Raji (cell line): ENCODE data around the gene PNPLA7.

ENCODE experiments used
- POLR2A ChIP-seq: IDR thresholded peaks from 2 replicates; pipeline ENCODE4 v1.6.1; 2011; ENCODE audit warnings: low read depth, low read length, control low read depth; ENCODE audit not compliant: insufficient read depth

Gene PNPLA7

DNA sequence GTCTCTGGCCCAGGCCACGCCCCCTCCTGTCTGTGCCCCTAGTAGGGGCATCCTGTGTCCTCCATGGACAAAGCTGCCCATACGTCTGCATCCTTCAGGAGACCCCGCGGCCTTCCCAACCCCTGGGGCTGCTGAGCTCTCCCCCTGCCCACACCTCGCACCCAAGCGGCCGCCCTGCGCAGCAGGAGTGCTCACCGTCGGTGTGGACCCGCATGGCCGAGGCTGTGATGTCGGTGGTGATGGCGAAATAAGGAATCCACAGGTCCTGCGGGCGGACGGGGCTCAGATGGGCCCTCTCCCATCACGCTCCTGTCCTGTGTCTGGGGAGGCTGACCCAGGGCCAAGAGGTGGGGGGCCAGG, 86.3 kb downstream of the PNPLA7 start:
- TF ChIP-seq POLR2A, result no peak

DNA sequence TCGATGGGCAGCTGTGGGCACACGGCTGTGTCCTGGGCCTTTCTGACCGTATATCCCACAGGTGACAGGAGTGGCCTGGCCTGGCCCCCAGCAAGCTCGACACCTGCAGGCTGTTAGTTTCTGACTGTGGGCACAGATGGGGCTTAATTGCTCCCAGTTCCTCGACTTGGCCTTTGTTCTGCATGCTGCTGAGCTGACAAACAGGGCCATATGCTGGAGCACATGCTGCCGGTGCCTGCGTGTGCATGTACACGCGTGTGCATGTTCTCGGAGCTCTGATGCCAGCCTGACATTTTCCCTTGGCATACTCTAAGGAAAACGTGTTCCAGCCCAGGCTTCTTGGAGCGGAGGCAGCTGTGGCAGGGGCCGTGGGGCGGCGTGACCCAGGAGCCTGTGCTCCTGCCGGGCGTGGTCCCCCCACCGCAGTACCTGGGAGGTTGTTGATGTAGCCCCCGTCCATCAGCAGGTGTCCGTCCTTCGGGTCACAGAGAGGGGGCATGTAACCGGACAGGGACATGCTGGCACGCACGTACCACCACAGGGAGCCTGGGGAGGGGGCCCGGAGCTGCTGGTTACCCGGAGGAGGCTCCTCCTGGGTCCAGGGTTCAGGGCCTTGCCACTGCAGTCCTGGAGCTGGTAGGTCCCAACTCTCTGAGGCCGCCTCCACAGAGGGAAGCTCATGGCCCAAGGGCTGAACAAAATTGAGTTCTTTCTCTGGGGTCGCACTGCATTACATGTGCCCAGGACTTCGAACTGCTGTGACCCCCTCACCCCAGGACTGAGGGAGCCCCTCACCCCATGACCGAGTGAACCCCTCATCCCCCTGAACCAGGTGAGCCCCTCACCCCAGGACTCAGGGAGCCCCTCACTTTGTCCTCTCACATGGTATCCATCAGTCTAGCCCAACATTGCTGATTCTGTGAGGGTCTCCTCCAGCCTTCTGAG, 86.9 kb downstream of the PNPLA7 start:
- TF ChIP-seq POLR2A, result no peak

DNA sequence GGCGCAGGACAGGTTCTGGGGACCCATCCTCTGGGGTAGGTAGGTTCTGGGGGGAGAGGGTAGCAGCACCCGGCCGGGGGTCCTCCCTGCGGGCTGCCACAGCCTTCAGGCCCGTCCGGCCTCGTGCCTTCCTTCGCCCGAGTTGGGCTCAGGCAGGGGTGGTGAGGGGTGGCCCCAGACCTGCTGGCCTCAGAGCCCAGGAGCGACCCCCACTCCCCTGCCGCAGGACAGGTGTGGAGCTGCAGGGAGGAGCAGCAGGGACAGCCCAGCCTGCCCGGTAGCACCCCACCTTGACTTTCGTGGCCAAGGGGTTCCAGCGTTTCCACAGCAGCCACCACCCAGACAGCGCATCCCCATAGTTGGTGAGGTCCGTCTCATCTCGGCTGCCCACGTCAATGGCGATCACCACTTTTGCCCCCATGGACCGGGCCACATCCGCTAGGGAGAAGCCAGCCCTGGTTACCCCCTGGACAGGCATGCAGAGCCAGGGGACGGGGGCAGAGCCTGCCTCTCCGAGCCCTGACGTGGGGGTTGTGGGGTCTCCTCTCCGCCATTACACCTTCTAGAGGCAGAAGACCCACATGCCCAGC, 87.7 kb downstream of the PNPLA7 start:
- no peak for TF ChIP-seq POLR2A

DNA sequence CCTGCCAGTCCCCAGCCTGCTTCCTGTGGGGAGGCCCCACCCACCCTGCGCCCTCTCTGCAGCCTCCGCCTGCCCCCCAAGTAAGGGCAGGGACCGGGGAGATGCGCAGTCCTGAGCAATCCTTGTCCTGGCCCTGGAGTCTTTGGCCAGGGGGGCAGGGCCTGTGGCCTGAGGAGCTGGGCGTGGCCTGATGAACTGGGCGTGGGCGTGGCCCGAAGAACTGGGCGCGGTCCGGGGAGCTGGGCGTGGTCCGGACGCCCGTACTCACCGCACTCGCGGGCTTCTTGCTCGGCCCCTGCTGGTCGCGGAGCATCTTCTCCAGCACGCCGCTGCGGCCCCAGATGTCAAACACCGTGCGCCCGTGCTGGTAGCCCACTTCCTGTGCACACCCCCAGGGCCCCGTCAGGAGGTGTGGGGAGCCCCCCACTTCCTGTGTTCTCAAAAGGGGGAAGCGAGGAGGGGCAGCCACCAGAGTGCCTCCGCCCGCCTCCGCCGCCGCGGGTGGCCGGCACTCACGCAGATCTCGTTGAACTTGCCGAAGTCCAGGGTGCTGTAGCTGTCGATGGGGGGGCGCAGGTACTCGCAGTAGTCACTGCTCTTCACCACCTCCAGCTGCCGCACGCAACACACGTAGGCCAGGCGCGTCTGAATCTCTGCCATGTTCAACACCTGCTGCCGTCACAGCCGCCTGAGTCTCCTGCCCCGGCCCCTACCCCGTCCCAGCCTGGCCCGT, 88.4 kb downstream of the PNPLA7 start:
- TF ChIP-seq POLR2A, result peak; percentile 49

DNA sequence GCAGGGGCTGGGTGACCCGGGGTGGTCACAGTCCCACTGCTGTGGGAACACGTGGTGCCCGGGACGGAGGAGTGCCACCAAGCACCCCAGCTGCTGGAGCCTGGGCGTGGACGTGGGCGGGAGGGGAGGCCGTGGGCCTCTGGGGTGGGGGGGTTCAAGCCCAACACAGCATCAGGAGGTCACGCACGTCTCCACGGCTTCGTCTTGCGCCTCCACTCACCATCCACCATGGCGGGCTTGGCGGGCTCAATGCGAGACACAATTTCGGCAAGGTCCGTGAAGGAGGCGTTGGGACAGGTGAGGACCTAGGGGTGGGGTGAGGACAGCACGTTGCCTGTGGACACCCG, 88.9 kb downstream of the PNPLA7 start:
- no peak for TF ChIP-seq POLR2A

DNA sequence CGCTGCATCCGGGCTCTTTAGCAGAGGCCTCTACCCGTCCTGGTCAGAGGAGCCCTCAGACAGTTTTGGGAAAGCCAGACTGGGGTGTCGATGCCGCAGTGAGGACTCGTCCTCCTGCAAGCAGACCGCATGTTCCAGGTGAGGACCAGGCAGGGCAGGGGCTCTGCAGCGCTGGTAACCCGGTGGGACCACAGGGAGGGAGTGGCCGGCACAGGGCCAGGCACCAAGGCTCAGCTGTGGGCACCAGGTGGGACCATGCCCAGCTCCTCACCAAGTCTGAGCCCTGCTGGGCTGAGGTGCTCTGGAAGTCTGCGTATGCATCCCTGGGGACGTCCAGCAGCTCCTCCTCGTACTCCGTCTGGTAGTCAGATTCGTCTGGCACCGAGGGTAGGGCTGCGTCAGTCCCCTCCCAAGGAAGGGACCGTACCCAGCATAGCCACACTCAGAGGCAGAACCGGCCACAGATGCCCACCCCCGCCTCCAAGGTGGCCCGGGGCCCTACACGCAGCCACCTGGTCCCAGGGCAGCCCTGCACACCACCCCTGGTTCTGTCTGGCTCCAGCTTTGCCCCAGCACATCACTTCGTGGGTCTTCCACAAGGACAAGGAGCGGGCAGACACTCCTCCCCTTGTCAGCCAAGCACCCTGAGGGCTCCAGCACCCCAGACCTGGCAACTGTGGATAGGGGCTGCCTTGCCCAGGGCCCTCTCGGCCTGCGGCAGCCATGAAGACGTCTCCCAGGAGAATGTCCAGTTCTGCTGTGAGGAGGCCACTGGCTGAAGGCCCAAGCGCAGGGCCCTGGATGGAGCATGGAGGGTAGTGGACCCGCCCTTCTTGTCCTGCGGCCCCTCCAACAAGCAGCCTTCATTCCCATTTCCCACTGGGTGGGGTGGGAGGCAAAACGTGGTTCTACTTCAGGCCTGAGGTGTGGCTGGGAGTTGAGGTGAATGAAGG, 89.6 kb downstream of the PNPLA7 start:
- TF ChIP-seq POLR2A, result no peak

DNA sequence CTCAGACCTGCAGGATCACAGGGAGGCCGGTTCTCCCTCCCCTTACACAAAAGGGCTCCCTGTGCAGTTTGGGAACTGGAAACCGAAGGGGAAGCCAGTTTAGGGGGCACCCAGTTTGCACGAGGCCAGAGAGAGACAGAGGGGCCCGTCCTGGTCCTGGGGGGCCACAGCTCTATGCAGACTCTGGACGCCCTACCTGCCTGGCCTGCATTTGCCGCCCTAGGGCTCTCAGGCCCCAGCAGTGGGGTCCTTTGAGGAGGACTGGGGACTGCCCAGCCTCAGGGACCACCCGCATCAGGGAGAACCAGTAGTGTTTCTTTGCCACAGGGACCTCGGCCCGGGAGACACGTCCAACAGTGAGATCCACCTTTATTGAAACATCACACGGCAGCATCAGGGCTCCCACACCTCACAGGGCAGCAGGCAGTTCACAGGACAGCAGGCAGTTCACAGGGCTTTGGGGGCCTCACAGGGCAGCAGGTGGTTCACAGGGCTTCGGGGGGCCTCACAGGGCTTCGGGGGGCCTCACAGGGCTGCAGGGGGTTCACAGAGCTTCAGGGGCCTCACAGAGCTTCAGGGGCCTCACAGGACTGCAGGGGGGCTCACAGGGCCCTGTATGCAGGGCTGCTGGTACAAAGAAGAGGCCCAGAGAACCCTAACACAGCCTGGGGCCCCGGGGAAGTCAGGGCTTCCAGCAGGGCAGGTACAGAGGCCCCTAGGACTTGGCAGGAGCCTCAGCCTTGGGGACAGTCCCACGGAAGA, 90.4 kb downstream of the PNPLA7 start:
- TF ChIP-seq POLR2A, result no peak

DNA sequence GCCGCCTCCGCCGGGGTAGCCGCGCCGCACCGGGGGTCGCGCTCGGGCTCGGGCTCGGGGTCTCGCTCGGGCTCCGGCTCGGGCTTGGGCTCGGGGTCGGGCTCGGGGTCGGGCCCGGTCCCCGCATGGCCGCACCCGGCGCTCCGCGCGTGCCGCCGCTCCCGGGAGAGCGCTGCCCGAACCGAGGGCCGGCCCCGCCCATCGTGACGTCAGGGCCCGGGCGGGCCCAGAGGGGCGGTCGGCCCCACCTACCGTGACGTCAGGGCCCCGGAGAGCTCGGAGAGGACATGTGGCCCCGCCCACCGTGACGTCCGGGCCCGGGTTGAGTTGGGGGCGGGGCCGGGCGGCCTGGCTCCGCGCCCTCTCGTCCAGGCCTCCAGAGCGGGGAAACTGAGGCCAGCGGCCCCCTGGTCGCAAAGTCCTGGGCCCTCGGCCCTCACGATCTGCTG, 91.0 kb downstream of the PNPLA7 start, which contains the start of gene NSMF:
Gene NSMF, minus strand, starts transcription at position 183 of the 449 bp plus-strand sequence. CDS start 232 bp downstream, outside the sequence.
- TF ChIP-seq POLR2A, result peak; percentile 74

DNA sequence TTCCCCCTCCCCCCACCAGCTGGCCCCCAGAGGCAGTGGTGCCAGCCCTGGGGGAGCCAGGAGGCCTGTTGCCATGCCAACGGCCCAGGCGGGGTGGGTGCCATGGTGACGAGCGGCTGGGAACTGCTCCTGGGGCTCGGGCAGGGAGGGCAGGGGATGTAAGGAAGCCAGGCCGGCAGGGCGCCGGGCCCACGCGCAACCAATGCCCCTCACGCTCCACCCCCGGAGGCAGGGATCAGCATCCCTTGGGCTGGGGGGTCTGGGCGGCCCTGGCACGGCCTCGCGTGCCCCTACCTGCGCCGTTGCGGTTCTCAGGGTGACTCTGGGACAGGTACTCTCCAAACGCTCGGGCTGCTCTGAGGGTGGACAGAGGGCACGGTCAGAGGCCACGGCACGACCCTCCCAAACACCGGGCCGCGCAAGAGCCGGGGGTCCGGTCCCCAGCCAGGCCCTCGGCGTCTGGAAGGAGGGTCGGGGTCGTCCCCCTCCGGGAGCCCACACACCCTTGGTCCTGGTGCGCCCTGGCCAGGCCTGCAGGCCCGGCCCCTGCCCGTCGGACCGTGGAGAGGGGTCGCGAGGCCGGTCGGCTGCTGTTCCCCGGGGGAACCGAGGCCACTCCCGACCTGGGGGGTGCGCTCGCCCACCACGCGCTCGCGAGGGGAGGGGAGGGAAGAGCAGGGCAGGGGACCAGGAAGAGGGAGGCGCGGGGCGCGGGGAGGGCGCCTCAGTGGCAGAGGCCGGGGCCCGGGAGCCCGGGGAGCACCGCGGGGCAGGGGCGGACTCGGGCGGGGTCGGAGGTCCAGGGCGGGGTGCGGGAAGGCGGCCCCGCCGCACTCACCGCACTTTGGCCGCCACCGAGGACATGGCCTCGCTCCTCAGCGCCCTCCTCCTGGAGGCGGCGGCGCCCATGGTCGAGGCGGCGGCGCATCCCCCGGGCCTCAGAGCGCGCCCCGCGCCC, 91.7 kb downstream of the PNPLA7 start:
- TF ChIP-seq POLR2A, result no peak

DNA sequence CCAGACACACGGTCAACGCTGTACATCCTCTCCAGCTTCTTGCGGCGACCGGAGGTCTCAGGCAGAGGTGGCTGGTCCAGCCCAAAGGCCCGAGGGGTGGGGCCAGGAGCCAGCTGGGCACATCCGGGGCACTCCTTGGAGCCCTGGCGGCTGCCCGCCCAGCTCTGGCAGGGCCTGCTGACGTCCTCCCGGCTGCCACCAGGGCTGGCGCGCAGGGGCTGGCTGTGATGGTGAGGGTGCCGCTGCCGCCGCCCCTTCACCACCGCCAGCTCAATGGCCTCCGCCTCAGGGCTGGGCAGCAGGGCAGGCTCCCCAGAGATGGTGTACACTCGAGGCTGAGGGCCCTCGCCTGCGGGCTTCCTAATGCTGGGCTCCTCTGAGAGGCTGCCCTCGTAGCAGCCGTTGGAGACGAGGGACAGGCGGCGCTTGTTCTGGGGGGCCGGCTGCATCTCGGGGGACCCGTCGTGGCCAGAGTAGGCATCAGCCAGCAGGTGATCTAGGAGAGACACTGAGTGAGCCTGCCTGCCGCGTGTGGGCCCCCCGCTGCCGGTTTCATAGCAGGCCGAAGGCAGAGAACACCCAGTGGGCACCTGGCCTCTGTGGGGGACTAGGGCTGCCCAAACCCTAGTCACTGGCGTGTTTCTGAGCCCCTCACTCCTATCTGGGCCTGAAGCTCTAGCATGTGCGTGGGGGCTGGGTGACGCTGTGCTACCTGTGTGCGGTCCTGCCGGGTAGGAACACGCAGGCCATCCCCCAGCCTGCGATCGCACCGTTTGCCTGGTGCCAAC, 92.6 kb downstream of the PNPLA7 start:
- no peak for TF ChIP-seq POLR2A

DNA sequence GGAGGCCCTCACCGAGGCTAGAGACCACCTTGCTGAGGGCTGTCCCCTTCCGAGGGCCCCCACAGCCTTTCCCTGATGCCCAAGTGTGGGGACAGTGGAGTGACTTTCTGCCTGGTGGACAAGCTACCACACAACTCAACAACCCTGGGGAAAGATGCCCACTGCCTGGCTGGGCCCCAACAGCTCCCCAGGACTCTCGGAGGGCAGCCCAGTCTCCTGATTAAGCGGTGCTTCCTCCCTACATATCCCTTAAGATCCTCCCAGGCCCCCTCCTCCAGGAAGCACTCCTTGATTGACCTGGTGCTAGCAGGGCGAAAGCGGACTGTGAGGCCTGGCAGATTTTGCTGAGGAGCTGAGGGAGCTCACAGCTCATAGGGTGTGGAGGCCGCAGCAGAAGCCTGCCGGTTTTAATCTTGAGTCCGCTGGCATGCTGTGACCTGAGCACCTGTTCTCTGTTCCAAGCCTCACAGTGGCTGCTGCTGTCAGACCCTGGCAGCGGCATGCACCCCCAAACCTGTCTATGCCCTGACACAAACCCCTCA, 93.3 kb downstream of the PNPLA7 start:
- TF ChIP-seq POLR2A, result no peak
